Kidney (tissue), 14 donors: ENCODE results near the gene IRF2BP2. TPM values are rescaled to one million over a fixed set of nuclear protein-coding genes. Genes with fewer than 3 reads are reported as not detected.

Experiments
- DNase-seq, 5 donors: peaks; one replicate each; pipeline ENCODE4 v3.0.0-alpha.2; 2013 to 2020
- FAIRE-seq: peaks from 2 replicates; lab custom pipeline; 2012; peaks lifted over from hg19 to GRCh38; lab: Jason Lieb, UNC
- H3K27ac ChIP-seq, 2 donors: one replicate each; pipeline ENCODE4 v1.7.0; 2013; ENCODE audit warnings: low read depth in 2 of 2, low read length in 2 of 2, inconsistent platforms in 1 of 2
- H3K27me3 ChIP-seq: one replicate; pipeline ENCODE4 v1.7.1; 2013; ENCODE audit warnings: low read length, inconsistent platforms; ENCODE audit not compliant: control insufficient read depth, insufficient read depth
- H3K36me3 ChIP-seq, 3 donors: one replicate each; pipeline versions ENCODE4 v1.7.0 to v1.7.1; 2013; ENCODE audit warnings: low read length in 3 of 3, control low read depth in 1 of 3, inconsistent platforms in 1 of 3; ENCODE audit not compliant: insufficient read depth in 3 of 3, control insufficient read depth in 2 of 3
- H3K4me1 ChIP-seq, 3 donors: one replicate each; pipeline versions ENCODE4 v1.7.0 to v1.7.1; 2013; ENCODE audit warnings: low read length in 3 of 3, inconsistent platforms in 1 of 3, low read depth in 1 of 3; ENCODE audit not compliant: control insufficient read depth in 2 of 3, insufficient read depth in 2 of 3
- H3K4me3 ChIP-seq, 3 donors: one replicate each; pipeline versions ENCODE4 v1.7.0 to v1.8.1; 2013; ENCODE audit warnings: low read length in 3 of 3, control low read depth in 1 of 3, inconsistent platforms in 1 of 3
- H3K9ac ChIP-seq, 3 donors: one replicate each; pipeline versions ENCODE4 v1.7.0 to v1.7.1; 2013; ENCODE audit warnings: low read length in 3 of 3, control low read depth in 1 of 3, inconsistent platforms in 1 of 3
- H3K9me3 ChIP-seq, 3 donors: one replicate each; pipeline versions ENCODE4 v1.7.0 to v1.7.1; 2013; ENCODE audit warnings: low read length in 3 of 3, control low read depth in 1 of 3, inconsistent platforms in 1 of 3; ENCODE audit not compliant: control insufficient read depth in 2 of 3, insufficient read depth in 1 of 3
- intact Hi-C: fragments of 100-400 bp; cut with DNase I; formaldehyde crosslinking; loops from one replicate; pipeline ENCODE4 v1.11.1; 2022
- polyA plus RNA-seq: library from polyadenylated mRNA; stranded (reverse); fragments of 350-450 nt; fragmentation: Illumina TruSeq; extraction: RNeasy Lipid Tissue Mini Kit (QIAGEN cat#74804); gene quantifications from one replicate; pipeline ENCODE4 v1.2.3, GENCODE V29; 2014; ENCODE audit warnings: low read depth, low replicate concordance; ENCODE audit not compliant: insufficient read depth
- total RNA-seq: library from RNA; stranded (reverse); fragmentation: NEBNext Ultra II Directional; extraction: Animal tissue kit (Norgen Biotek cat#: 25700); gene quantifications from one replicate; pipeline ENCODE4 v1.2.1, GENCODE V29; 2021
- TF ChIP-seq, protein P1 (sequence below): IDR thresholded peaks from 3 replicates; pipeline ENCODE4 v1.5.1; 2012; ENCODE audit warnings: mild to moderate bottlenecking, moderate library complexity, borderline replicate concordance; ENCODE audit not compliant: insufficient read depth; ENCODE audit errors: extremely low read depth
- donor health status: control.
- donor health status: control.
- donor health status: control.
- donor health status: control.
- donor health status: control.
- donor health status: DM: yes; HTN: yes; CAD: no.
- donor health status: Normal renal cell carcinoma (clear cell type).

IRF2BP2 gene
- total and polyA plus RNA-seq, 2 donors from 2014 or later = 53.8 to 130 TPM

- intact Hi-C loops = no loop called here
- Histone ChIP-seq H3K36me3 (no peaks in the 10 kb centered on the region), H3K27ac (peak overlapping the region in 1 of 2 donors; percentile 75), H3K27me3 (no peaks in the 10 kb centered on the region), H3K4me1 (peaks cover 4 to 15% (median 7%) of the 10 kb centered on the region in 3 donors), H3K4me3 (no peak overlapping the region), H3K9ac (no peak overlapping the region), H3K9me3 (peaks cover 0 to 5% (median 0%) of the 10 kb centered on the region in 3 donors)
- TF ChIP-seq, protein P1, sequence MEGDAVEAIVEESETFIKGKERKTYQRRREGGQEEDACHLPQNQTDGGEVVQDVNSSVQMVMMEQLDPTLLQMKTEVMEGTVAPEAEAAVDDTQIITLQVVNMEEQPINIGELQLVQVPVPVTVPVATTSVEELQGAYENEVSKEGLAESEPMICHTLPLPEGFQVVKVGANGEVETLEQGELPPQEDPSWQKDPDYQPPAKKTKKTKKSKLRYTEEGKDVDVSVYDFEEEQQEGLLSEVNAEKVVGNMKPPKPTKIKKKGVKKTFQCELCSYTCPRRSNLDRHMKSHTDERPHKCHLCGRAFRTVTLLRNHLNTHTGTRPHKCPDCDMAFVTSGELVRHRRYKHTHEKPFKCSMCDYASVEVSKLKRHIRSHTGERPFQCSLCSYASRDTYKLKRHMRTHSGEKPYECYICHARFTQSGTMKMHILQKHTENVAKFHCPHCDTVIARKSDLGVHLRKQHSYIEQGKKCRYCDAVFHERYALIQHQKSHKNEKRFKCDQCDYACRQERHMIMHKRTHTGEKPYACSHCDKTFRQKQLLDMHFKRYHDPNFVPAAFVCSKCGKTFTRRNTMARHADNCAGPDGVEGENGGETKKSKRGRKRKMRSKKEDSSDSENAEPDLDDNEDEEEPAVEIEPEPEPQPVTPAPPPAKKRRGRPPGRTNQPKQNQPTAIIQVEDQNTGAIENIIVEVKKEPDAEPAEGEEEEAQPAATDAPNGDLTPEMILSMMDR = no peak
- DNase-seq (no peak), FAIRE-seq (no peak)
These were observed 33.8 kb upstream of the IRF2BP2 start for GRCh38 chr1:234643850-234644134.

- H3K27ac ChIP-seq = peak overlapping the region; percentile 75 to 78
These were observed 33.3 kb upstream of the IRF2BP2 start for GRCh38 chr1:234643111-234643849.

GRCh38 chr1:234642428-234642827 is 32.5 kb upstream of the IRF2BP2 start:
- Histone ChIP-seq H3K4me1 (peaks cover 7 to 15% (median 9%) of the 10 kb centered on the region in 3 donors), H3K9me3 (peaks cover 0 to 5% (median 0%) of the 10 kb centered on the region in 3 donors), H3K27ac (peak overlapping the region; percentile 75 to 78), H3K27me3 (no peaks in the 10 kb centered on the region), H3K9ac (peak overlapping the region in 1 of 3 donors; percentile 28), H3K4me3 (no peak overlapping the region), H3K36me3 (no peaks in the 10 kb centered on the region)
- FAIRE-seq = no peak
- intact Hi-C loops = no loop called here
- TF ChIP-seq, protein P1 = no peak
- no peak for DNase-seq

More at GRCh38 chr1:234643111-234643849, 33.3 kb upstream of the IRF2BP2 start:
- TF ChIP-seq, protein P1 = no peak
- peak overlapping the region in 1 of 3 donors; percentile 28 for H3K9ac ChIP-seq
- FAIRE-seq (no peak), DNase-seq (peak; percentile 68 to 89 (median 79))
- intact Hi-C loops = no loop called here
- H3K36me3 ChIP-seq = no peaks in the 10 kb centered on the region
- peak overlapping the region in 1 of 3 donors; percentile 17 for H3K4me3 ChIP-seq
- H3K27me3 ChIP-seq = no peaks in the 10 kb centered on the region
- peaks cover 7 to 15% (median 8%) of the 10 kb centered on the region in 3 donors for H3K4me1 ChIP-seq
- H3K9me3 ChIP-seq = peaks cover 0 to 5% (median 0%) of the 10 kb centered on the region in 3 donors
